GM19035 (cell line): ENCODE measurements around the gene RPS19BP1.

ENCODE experiments used
- ATAC-seq: cut with Tn5 transposase; IDR thresholded peaks from one replicate; pipeline ENCODE4 v1.9.1; 2021; ENCODE audit not compliant: unreplicated experiment

The RPS19BP1 gene

DNA sequence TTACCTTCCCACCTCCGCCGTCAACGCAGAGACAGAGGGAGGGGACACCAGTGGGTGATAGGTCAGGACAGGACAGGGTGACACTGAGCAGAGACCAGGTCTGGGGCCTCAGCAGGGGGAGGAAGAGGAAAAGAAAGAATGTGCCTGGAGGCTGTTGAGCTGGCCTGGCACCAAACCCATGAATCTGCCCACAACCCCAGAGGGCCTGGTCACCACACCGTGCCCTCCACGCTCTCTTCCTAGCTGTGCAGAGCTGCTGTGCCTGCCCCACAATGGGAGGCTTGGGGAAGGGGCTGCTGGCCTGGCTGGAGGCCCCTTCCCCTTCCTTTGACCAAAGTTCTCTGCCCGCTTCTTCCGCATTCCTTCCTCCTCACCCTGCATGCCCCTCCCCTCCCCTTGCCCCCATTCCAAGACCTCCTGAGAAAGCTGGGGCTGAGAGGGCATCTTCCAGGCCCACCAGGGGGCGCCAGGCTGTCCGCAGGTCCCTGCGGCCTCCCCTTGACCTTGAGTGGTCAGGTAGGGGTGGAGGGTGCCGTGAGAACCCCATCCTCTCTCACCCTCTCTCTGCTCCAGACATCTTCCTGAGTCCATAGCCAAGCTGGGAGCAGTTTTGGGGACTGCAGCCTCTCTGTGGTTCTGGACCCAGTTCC is 27.0 kb upstream of the RPS19BP1 start:
- no peak for ATAC-seq

DNA sequence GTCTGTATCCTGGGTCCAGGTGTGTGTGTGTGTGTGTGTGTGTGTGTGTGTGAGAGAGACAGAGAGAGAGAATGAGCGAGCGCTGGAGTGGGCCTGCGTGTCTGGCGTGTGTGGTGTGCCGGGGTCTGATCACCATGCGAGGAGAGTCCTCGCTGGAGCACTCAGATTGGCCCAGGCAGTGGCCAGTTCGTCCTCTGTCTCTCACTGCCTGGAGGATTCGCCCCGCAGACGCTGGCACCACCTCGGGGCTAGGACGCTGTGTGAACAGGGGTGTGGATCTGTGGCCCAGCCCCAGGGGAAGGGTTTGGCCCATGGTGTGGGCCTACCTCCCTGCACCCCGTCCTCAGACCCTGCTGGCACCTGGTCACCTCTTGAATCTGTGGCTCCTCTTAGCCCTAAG is 26.4 kb upstream of the RPS19BP1 start:
- ATAC-seq: no peak

DNA sequence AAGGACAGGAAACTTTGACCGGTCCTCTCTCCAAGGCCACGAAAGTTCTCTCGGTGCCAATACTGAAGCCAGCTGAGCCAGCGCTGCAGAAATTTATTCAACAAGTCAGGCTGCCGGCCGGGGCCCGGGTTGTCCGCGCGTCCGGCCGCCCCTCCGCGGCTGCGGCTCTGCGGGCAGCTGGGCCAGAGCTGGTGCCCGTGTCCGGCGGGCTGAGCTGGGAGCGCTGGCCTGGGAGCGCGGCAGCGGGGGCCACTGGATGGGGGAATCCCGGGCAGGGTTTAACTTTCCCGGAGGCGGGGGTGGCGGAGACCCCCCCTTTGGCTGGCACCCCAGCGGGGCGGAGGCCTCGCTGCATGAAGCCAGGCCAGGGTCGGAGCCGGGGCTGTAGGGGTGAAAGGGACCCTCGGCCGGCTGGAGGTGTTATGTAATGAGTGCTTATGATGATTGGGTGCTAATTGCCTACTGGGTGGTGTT is 25.7 kb upstream of the RPS19BP1 start:
- ATAC-seq: no peak

DNA sequence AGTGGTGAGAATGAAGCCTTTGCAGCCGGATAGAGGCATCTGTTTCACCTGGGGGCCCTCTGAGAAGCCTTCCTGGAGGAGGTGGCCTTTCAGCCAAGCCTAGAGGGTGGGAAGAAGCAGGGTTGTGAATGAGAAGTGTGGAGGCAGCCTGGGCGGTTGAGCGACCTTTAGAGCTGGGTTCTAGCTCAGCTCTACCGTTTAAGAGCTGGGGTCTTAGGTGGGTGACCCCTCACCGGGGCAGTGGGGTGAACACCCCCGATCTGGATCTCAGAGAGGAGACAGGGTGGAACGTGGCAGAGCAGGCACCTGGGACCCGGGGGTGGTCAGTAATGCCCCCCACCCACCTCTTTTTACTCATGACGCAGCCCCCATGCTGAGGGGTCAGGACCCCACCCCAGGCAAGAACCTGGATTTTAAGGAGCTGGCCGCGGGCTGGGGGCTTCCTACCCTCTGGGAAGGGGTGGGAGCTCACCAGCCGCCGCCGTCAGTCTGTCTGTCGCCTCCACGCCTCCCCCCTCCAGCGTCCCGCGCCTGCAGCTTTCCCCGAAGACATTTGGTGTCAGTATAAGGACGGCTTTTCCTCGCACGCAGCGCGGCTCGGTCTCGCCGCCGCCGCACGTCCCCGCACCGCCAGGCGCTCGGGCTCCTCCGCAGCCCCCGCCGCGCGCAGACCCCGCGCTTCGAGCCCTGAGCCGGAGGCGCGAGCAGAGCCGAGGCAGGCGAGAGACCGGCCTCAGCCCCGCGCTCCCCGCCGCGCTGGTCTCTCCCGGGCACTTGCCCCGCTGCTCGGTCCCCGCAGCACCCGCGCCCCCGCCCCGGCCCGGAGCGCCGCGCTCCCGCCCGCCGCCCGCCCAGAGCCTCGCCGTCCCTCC is 24.7 kb upstream of the RPS19BP1 start:
- ATAC-seq: no peak

DNA sequence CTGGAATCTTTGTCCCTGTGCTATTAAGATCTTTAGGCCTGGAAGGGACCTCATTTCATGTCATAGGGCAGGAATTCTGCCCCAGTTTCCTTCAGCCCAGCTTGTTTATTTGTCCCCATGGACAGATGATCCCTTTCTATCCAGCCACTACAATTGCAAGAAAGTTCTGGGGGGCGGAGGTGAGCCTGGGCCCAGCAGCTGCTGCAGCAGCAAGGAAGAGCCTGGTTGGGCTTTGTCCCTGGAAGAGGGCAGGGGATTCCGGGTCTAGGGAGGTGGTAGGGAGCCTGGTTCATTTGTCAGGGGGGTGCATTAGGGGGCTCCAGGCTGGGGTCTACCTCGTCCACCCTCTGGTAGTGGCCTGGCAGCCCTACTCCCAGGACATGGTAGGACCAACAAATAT is 21.6 kb upstream of the RPS19BP1 start:
- no peak for ATAC-seq

DNA sequence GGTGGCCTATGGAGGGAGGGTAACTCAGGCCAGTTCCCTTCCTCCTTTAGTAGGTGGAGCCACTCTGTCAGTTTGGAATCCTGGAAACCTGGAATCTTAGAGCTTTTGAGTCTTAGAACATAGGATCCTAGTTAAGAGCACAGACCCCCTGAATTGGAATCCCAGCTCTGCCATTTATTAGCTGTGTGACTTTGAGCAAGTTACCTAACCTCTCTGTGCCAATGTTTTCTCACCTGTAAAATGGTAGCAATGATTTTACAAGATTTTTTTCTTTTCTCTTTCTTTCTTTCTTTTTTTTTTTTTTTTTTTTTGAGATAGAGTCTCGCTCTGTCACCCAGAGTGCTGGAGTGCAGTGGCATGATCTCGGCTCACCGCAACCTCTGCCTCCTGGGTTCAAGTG is 20.9 kb upstream of the RPS19BP1 start:
- no peak for ATAC-seq

DNA sequence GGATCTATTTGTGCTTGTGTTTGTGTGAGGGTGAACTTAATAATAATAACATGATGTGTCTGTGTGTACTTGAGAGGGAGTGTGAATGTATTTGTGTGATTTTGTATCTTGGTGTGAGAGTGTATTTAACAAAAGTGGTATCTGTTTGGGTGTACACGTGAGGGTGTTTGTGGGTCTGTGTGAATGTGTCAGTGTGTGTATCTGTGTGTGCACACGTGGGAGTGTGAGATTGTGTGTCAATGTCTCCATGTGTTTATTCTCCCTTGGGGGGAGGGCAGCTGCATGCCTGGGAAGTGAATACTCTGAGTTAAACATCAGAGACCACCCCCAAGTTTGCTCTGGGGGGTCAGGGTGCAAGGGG is 15.0 kb upstream of the RPS19BP1 start:
- no peak for ATAC-seq

DNA sequence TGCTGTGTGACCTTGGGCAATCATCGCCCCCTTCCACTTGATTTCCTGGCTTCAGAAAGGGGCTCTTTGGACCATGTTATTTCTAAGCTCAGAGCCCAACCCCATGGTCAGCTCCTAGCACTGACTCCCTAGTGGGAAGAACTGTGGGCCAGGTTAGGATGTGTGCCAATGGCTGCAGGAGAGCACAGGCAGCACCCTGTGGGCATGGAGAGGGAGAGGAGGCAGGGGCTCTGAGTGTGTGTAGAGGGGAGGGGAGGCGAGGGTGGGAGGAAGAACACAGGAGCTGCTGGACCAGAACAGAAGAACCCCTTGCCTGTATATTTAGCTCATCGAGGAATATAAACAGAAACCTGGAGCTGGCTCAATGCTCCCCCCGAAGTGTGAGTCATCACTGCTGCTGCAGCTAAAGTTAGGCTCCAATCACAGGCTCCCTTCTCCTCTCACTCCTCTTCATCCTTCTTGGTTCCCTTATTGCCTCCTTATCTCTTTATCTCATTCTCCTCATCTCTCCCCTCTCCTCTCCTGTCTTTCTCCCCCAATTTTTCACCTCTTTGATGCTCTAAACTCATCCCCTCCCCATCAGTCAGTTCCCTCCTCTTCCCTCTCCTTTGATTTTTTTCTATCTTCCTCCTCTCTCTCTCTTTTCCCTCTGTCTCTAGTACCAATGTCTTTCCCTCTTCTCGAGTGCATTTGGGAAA is 14.5 kb upstream of the RPS19BP1 start:
- ATAC-seq: no peak

DNA sequence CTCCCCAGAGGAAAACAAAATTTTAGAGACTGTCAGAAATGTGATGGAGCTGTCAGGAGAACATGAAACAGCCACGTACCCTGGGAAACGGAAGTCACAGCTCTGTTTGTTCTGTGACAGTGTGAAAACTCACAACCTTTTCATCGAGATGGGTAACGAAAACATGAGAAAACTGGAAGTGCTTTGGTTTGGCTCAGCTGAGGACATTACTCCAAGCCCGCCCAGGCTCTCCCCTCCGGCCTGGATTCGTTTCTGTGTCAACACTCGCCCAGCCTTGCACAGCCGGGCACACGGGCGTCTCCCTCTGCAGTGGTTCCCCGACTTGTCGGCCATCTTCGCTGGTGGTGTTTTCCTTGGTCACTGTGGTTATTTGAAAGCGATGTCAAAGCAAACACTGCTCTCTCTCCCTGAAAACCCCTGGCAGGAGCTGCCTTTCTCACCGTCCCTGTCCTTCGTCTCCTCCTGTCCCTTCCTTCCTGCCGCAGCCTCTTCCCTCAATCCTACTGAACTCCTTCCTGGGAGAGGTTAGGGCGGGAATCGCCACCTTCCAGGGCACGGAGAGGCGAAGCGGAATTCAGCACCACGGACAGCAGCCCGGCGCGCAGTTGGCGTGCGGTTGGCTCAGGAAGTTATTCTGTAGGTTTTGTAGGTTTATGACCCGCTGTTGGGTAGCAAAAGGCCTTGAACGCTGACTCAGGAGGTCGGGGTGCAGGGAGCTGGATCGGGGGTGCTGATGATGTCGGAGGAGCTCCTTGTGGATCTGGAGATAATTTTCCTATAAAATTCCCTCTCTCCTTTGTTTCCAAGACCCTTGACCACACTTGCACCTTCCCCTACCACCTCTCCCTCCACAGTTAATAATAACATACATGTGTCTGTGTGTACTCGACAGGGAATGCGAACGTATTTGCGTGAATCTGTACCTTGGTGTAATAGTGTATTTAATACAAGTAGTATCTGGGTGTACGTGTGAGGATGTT is 13.1 kb upstream of the RPS19BP1 start:
- no peak for ATAC-seq

DNA sequence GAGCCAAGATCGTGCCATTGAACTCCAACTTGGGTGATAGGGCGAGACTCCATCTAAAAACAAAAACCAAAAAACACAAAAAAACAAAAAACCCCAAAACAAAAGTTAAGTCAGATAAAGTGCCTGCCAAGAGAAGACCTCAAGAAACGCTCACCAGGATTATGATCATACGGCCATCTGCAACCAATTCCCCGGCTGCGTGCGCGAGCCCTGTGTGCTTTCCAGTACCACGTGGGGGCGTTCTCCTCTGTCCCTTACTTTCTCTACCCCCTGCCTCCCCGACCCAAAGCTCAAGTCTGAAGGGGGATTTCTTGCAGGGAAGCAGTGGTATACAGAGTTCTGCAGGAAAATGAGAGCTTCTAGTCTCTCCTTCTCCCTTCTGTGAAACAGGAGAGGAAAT is 10.5 kb upstream of the RPS19BP1 start:
- ATAC-seq: no peak

DNA sequence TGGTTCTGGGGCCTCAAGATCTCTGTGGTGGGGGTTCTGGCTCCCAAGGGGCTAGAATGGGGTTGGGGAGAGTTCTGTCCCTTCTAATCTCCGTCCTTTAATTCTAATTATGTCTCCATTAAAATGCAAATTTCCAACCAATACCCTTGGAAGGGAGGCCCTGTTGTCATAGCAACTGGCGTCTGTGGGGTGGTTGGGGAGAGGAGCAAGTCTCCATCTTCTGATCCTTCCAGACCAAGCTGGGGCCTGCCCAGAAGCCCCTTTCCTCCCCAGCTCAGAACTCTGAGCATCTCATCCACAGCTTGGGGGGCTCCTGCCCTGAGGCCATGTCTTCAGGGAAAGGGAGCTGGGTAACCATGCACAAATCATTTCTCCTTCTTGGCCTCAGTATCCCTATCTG is 5.4 kb upstream of the RPS19BP1 start:
- no peak for ATAC-seq

DNA sequence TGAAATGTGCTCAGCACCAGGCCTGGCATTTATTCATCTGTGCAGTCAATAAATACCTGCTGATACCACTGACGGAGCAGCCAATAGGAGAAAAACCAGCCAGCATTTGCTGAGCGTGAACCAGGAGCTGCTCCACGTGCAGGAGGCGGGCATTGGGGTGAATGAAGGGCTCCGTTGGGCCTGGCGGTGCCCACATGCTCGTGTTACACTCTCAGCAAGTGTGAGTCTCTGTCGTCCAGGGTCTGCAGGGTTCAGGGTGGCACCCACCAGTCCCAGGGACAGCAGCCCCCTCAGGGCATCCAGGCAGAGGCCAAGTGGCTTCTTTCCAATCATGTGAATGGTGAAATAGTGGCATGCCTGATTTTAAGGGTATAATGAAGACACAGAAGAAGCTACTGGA is 4.2 kb upstream of the RPS19BP1 start:
- no peak for ATAC-seq

DNA sequence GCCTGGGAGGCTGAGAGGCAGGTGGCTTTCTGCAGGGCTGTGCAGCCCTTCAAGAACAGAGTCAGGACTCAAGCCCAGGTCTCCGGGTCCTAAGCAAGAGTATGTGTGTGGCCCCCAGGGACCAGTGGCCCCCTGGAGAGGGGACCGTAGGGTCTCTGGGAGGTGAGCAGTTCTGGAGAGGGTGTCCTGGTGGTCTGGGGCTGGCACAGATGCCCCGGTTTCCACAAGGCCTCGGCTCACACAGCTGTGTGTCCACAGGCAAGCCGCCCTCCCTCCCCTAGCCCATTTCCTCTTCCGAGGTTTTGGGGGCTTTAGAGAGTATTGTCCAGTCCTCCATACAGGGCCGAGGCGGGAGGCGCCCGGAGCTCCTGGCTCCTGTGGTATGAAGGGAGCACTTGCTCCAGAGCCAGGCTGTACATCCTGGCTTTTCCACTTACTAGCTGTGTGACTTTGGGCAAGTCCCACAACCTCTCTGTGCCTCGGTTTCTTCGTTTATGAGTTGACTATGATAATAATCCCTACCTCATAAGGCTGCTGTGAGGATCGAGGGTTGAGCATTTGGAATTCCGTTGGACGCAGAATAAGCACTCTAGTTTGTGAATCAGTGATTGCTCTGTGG is 3.4 kb upstream of the RPS19BP1 start:
- ATAC-seq: no peak

DNA sequence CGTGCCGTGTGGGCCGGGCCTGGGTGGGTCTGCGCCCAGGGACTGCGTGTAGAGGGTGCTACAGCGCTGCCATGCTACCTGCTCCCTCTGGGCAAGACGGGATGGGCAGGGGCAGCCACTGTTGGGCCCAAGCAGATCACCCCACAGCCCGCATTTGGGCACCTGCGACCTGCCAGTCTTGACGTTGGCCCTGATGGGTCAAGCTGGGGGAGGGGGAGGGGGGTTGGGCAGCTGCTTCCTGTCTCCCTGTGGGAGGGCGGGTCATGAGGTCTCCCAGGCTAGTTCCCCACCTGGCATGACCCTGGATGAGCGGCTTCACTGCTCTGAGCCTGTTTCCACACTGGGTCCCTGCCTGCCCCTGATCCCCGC is 2.8 kb upstream of the RPS19BP1 start:
- no peak for ATAC-seq

DNA sequence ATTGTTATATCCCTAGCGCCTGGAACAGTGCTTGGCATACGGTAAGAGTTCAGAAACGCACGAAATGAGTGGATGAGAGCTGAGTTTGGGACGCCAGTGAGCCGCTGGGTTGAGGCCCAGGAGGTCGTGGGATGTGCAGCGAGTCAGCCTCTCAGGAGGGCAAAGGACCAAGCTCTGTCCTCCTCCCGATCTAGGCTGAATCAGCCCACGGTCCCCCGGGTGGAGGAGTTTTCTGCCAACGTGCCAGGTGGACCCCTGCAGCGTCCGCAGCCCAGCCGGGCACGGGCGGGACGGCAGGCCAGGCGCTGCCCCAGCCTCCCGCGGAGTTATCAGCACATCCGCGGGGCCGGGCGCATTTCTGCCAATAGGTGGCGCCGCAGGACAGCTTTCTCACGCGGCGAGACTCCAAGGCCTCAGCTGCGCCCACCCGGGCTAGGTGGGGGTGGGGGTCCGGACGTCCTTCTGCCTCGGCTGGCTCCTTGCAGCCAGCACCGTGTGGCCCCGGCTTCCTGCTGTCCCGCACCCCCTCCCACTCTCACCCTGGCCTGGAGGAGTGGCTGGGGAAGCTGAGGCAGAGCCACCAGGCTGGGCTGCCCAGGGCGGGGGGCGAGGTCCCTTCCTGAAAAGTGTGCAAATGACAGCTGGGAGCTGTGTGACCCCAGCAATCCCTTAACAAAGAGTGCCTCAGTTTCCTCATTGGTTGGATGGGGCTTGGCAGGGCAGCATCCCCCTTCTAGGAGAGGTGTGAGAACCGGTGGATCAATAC is 2.2 kb upstream of the RPS19BP1 start:
- no peak for ATAC-seq

DNA sequence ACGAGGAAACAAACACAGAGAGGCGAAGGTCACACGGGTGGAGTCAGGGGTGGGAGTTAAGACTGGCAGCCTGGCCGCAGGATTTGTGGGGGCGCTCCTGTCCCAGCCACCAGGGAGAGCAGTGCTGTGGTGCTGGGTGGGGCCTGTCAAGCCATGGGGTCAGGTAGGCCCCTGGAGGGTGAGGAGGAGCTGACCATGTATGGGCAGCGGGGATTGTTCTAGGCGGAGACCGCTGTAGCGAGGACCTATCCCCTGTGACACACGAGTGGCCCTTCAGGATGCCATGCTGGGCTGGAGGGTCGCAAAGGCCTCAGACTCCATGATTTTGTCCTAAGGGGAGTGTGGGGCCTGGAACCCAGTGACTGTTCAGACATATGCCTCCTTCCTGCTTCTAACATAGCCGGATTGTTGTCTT is 1.6 kb upstream of the RPS19BP1 start:
- ATAC-seq: no peak

DNA sequence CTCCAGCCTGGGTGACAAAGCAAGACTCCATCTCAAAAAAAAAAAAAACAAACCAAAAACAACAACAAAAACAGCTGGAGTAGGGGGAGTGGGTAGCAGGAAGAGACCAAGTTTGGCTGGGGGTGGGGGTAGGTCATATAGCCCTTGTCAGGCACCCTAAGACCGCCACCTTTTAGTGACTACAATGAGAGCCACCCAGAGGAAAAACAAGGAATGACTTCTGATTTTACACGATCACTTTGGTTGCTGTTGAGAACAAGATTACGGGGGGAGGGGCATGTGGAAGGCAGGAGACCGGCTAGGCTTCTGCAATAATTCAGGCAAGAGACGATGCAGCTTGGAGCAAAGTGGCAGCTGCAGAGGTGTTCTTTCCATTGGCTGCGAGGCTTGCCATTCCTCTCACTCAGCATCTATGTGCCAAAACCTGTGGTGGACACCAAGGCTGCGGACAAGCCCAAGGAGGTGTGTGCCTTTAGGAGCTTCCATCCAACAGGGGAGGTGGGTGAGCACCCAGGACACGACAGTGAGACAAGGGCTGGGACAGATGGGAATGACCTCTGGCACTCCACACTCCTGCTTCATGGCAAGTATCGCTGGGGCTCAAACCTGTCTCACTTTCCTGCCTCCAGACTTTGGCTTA is 1.7 kb downstream of the RPS19BP1 start:
- ATAC-seq: no peak

DNA sequence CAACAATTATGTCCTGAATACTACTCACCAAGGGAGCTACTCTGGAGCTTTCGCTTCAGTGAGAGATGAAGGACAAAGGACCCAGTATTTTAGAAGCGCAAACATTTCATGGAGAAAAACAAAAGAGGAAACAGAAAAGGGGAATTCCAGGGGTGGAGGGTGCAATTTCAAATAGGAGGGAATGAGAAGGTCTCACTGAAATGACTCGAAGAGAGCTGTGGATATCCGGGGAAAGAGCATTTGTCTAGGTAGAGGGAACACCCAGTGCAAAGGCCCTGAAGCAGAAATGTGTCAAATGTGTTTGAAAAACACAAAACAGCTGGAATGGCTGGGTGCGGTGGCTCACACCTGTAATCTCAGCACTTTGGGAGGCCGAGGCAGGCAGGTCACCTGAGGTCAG is 2.4 kb downstream of the RPS19BP1 start:
- ATAC-seq: no peak

DNA sequence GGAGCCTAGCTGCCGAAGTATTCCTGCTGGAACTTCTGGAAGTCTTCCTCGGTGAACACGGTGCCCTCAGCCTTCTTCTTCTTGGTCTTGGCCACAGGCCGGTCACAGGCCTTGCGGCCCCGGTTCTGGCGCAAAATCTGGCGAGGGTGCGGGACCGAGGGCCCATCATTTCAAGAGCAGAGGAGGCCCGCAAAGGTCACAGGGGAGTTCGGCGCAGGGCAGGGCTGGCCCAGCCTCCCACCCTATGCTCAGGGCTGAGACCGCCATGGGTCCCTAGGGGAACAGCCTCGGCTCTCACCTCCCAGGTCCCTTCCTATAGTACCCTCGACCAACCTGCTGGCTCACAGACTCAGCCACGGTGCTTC is 3.1 kb downstream of the RPS19BP1 start:
- no peak for ATAC-seq
